ENCODE results near the gene ETF1.

Gene ETF1

DNA sequence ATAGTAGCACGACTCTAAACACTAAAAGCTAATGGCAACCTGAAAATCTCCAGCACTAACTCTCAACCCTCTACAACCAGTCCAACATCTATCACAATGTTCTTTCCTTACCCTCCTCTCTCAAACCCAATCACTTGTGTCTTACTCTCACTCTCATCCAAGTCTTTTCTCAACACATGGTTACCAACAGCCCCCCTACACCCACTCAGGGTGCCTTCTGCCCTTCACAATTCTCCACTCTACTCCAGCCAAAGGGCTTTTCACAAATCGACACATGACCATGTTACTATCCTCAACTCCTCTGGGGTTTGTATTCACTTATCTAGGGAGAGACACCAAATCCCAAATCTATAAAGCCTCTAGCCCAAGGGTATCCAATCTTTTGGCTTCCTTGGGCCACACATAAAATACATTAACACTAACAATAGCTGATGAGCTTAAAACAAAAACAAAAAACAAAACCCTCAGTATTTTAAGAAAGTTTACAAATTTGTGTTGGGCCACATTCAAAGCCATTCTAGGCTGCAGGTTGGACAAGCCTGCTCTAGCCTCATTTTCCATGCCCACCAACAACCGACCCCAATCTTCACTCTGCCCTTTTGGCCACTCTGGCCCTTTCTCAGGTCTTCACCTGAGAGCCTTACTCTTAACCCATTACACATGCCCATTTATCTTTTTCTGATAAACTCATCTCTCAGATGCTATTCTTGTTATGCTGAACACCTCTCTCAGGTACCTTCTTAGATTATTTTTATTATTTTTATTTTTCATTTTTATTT, 20.5 kb upstream of the ETF1 start:
- DNase-seq (ENCODE audit: low read depth), result no peak

DNA sequence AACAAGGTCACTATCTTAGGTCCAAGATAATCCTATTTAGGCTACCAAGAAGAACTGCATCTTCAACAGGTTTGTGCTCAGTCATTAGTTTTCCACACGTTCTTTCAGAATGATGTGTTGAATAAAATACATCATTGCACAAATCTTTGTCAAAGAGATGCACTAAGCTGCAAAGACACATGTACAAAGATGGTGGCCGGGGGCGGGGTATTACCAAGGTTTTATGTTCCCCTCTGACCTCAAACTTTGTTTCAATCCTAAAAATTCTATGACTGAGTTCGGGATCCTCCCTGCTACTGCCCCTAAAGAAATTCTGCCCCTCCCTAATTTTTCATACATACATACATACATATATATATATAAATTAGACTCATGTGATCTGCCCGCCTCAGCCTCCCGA, 17.9 kb upstream of the ETF1 start:
- no peak for DNase-seq (ENCODE audit: low read depth)

DNA sequence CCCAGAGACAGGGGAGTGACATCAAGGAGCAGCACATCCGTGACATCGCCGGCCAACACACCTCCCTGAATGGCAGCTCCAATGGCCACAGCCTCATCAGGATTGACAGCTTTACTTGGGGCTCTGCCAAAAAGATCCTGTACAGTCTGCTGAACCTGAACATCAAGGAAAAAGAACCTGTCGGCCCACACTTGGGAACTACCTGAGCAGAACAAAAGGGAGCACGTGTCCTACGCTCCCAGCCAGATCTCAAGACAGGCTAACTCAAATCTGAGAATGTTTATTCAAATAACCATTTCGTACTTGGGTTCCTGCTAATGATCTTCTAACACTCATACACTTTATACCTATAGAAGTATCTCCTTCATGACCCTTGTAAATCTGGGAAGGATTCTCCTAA, 16.9 kb upstream of the ETF1 start:
- DNase-seq (ENCODE audit: low read depth), result no peak

DNA sequence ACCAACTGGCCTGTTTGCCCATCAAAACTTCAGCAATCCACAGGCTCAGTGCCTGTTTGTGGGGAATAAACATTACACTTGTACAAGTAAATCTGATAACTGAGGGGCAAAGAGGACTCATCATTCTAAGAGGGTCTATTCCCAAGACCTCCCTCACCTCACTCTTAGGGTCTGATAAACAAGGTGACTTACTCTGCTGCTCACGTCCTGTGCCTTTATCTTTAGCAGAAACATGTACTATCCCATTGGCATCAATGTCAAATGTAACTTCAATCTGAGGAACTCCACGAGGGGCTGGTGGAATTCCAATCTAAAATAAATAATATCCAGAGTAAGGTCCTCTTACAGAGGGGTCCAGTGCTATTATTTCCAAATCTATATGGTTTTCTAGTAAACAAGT, 14.6 kb upstream of the ETF1 start:
- no peak for DNase-seq (ENCODE audit: low read depth)

DNA sequence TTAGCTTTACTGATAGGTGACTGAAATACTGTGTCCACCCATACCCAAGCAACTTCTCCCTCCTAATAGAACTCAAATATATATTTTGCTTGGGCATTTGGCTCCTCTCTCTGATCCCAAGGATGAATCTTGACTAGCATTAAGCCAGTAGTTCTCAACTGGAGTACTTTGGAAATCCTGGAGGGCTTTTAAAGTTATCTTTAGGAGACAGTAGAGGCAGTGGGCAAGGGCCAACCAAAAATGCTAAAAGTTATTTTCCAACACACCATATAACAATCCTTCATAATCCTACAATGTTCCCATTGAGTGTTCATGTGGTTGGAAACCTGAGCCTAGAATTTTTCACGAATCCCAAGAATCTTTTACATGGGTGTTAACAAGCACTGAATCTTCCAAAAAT, 11.1 kb upstream of the ETF1 start:
- no peak for DNase-seq (ENCODE audit: low read depth)

DNA sequence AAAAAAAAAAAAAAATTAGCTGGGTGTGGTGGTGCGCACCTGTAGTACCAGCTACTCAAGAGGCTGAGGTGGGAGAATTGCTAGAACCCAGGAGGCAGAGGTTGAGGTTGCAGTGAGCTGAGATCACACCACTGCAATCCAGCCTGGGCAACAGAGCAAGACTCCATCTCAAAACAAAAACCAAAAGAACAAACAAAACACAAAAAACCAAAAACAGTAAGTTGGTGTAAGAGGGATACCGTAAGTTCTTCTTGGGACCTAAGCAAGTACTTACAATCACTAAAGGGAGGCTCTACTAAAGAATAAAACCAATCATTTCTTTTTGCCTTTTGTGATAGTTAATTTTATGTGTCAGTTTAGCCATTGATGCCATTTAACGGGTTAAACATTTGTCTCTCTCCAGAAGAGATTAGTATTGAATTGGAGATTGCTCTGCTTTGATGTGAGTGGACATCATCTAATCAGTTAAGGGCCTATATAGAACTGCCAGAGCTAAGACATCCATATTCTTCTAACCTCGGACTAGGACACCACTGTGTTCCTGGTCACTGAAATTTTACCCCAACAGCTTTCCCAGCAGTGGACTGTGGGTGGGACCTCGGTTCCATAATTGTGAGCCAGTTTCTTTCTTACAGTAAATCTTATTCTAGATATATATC, 10.5 kb upstream of the ETF1 start:
- no peak for DNase-seq (ENCODE audit: low read depth)

DNA sequence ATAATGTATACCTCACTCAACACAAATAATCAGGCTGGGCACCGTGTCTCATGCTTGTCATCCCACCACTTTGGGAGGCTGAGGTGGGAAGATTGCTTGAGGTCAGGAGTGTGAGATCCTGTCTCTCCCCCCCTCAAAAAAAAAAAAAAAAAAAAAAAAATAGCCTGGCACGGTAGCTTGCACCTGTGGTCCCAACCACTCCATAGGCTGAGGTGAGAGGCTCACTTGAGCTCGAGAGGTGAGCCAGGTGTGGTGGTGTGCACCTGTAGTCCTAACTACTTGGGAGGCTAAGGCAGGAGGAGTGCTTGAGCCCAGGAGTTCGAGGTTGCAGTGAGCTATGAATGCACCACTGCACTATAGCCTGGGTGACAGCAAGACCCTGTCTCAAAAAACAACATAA, 9.6 kb upstream of the ETF1 start:
- no peak for DNase-seq (ENCODE audit: low read depth)

DNA sequence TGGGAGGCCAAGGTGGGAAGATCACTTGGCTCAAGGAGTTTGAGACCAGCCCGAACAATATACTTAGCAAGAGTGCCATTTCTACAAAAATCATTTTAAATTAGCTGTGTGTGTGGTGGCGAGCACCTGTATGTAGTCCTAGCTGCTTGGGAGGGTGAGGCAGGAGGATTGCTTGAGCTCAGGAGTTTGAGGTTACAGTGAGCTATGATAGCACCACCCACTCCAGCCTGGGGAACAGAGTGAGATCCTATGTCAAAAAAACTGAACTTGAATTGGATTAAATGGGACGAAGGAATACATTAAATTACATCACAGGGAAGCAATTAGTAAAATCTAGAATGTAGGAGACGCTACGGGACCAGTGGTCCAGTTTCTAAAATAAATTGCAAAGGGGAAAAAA, 6.4 kb upstream of the ETF1 start:
- no peak for DNase-seq (ENCODE audit: low read depth)

DNA sequence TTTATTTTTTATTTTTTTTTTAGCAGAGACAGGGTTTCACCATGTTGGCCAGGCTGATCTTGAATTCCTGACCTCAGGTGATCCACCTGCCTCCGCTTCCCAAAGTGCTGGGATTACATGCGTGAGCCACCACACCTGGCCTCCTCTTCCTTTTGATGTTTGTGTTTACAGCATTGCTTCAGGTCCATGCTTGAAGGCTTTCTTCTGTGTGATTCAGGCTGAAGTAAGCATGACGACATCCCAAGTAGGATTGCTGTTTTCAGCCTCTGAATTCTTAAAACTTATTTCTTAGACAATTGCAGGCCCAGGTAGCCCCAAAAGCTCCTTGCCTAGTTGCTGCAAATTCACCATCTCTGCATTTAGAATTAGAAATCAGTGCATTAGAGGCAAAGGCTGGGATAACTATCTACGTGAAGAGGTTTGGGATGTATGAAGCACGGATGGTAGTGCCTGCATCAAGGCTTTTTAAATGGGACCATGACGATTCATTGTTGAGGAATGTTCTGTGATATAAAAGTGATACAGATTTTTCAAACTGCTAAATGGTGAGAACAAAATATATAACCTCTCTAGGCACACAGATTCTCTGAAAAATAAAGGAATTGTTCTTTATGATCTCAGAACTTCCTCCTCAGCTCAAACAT, 3.0 kb upstream of the ETF1 start:
- no peak for DNase-seq (ENCODE audit: low read depth)

DNA sequence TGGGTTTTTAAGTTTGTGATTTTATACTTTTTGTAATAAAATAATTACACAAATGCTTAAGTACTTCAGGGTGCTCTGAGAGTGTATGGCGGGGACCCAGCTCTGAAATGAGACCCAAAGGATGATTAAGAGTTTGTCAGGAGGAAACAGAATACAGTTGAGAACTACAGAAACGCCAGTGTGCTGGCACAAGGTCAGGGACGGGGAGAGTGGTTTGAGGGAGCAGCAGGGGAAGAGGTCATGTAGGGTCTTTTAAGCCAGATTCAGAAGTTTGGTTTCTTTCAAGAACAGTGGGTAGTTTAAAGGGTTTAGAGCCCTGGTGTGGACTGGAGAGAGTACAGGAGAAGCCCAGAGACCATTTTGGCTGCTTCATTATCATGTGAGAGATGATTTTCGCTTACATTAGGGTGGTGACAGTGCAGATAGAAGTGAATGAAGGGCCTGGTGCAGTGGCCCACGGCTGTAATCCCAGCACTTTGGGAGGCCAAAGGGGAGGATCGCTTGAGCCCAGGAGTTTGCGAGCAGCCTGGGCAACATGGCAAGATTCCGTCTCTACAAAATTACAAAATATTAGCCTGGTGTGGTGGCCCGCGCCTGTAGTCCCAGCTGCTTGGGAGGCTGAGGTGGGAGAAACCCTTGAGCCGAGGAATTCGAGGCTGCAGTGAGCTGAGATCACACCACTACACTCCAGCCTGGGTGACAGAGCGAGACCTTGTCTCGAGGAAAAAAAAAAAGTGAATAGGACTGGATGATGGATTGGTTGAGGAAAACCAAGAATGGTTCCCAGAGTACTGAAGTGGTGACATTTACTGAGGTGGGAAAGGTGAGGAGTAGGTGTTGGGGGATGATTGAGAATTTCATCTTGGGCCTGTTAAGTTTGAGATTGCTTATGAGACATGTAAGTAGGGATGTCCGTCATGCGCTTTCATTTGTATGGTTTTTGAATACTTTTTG, 1.4 kb upstream of the ETF1 start:
- no peak for DNase-seq (ENCODE audit: low read depth)

DNA sequence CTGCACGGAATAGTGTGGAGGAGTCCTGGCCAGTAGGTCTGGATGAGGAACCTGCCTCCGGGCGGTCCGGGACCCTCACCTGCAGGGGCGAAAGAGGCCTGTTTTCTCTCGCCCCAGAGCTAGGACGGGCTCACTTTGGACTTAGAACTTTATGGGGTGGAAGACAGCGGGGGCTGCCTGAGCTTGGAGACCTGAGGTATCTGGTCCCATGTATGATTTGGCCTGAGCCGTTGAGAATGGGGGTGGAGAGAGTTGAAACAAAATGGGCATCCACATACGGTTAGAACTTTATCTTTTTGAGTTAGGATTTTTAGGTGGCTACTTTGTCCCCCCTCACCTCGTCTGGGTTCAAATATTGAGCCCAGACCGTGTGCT, 681 bp upstream of the ETF1 start:
- no peak for DNase-seq (ENCODE audit: low read depth)

DNA sequence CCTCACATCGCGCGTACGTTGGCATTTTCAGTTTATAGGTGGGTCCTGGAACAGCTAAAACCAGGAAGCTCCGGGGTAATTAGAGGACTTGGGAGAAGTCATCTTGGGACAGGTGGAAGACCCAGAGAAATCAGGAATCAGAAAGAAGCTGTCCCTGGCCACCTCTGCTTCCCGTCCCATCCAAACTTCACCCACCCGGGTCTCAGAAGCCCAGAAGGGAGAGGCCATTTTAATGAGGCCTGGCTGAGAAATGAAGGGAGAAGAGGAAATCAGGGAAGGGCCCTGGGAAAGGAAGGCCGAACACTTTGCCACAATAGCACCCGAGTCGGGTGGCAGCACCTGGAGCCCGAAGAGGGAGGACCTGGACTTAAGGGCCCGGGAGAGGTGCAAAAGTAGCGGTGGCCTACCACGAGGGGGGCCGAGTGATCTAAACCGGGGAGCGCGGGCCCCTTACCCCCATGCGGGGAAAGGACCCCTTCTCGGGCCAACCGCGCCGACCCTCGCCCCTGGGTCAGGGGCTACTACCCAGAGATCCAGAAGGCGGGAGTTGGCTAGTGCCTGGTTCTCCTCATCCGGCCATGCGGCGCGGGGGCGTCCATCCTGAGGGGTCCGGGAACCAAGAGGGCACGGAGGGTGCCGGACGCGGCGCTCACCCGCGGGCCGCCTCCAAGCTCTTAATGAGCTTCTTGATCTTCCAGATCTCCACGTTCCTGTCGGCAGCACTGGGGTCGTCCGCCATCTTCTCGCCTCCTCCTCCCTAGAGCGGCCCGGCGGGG, 668 bp downstream of the ETF1 start:
- no peak for DNase-seq (ENCODE audit: low read depth)

DNA sequence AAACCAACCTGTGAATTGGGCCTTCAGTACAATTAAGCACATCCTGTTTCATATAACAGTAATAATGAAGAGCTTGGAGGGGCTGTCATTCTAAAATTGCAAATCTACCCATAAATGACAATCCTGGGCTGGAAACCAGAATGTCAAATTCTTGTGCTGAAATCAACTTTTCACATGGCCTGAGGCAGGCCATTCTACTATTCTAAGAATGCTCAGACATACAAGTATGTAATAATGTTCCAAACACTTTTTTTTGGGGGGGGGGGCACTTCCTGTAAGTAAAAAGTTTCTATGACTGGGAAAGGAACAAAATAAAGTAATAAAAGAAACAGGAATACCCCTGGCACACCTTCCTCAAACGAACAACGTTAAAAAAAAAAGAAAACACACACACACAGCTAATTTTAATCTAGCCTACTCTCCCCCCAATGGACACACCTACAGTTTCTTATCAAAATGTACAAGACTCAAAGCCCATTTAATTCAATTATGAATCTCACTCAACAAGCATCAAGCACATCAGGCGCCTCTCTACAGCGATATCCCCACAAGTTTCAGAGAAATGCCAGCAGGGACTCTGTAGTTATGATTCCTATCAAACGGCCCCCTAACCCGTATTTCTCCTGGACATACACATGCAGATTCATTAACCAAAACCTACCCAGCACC, 1.4 kb downstream of the ETF1 start:
- DNase-seq (ENCODE audit: low read depth), result no peak

DNA sequence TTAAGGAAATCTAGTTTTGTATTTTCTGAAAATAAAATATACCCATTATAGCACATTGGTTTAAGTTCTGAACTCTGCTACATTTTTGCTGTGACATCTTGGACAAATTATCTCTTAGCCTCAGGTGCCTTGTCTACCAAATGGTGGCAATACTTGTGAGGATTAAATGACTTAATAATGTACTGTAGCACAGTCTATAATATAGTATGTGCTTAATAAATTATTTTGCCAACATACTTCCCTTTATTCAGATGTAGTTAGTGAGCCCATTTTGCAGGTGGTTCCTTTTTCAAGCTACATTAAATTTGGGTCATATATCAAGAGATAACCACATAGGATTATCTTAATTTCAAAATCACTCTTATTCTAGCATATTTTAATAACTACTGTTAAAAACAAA, 3.2 kb downstream of the ETF1 start:
- no peak for DNase-seq (ENCODE audit: low read depth)

DNA sequence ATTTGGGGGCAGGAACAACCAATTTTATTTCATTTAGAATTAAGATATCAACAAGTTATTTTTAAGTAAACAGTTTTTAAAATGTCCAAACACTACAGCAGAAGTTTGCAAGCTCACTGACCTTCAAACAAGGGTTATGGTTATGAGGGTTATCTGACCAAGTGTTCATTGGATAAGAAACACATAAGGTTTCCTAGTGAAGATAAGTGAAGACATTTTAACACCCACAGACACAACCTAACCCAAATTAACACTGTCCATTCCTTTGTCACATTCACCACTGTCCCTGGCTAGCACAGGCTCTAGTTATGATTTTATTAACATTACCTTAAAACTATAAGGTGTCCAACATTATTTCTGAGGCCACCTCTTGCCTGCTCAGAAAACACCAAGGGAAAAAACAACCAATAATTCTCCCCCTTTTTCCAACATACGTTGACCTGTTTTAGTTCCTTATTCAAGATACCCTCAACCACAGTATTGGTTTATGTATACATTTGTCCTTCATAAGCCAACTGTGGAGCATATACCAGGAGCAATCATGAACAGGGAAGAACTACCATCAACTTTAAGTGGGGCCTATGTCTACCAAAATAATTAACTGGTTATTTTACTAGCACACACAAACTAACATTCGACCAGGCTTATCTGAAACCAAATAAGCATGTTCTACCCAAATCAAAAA, 4.0 kb downstream of the ETF1 start:
- DNase-seq (ENCODE audit: low read depth), result no peak

DNA sequence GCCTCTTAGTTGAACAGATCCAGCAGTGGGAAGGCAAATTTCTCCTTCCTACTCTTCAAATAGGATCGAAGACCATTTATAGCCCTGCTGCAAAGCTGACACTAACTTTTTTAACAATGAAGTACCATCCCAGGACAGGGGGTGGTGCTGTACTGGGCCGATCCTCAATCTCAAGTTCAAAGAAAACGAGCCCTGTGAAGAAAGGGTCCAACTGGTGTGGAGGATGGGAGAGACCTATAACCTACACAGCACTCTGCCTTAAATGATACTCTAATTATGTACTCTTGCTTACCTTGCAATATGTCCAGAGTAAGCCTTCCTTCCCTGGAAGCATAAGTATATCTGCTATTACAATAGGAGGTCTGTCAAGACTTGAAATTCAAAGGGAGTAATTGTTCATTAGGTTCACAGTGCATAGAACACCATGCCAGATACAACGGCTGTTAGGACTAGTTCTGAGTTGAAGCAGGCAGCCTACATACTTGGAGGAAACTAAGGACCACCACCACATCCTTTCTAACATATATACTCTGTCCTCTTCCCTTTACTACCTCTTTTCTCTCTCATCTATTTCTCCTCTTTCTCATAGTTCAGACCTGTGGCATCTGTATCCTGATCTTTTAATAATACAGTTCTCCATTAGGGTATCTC, 6.2 kb downstream of the ETF1 start:
- DNase-seq (ENCODE audit: low read depth), result no peak

DNA sequence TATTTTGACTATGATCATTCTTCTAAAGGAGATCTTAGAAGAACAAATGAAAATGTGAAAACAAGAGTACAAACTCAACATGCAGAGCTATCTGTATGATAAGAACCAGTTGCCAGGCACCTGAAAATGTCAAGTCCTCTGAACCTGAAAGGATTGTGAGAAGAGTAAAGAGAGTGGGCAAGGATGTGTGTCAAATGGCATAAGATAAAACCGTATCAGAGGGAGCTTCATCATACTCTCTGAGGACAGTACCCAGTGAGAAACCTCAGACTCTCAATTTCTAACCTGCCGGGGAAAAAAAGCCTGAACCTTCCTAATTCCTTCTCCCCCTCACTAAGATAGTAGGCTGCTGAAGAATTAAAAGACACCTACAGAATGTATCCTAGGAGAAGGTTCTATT, 6.8 kb downstream of the ETF1 start:
- no peak for DNase-seq (ENCODE audit: low read depth)

DNA sequence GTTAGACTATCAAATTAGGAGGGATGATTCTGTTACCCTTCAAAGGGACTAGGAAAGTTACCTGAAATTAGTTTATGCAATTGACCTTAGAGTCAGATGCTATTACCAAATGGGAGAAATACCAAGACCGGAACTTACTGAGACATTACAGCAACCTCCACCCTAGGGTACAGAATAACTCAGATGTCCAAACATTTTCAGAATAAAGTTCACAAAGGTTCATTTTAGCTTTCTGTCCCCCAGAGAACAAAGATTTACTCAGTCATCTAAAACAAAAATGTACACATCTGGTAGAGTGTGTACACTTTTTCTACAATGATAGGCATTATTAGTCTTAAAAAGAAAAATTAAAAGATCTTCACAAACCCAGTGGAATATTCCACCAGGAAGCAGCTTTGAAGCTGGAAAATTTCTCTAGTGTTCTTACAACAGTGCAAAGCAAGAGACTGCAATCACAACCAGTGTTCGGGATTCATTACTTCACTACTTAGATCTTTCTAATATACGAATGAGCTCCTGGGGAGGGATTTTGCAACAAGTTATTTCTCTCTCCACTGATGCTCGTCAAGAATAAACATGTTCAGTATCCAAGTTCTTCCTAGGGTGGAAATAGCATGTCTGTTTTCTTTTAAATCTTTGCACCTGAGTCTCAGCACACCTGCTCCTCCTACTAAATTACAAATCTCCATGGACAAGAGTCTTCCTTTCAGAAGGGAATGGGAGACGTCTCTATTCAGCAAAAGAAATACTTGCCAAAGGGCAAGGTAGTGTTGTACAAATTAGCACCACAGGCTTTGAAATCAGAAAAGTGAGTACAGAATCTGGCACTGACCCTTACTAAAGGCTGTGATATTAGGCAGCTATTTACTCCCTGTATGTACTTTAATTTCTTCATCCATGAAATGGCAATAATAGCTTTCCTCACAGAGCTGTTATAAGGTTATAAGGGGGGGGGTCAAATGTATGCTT, 8.8 kb downstream of the ETF1 start:
- no peak for DNase-seq (ENCODE audit: low read depth)

DNA sequence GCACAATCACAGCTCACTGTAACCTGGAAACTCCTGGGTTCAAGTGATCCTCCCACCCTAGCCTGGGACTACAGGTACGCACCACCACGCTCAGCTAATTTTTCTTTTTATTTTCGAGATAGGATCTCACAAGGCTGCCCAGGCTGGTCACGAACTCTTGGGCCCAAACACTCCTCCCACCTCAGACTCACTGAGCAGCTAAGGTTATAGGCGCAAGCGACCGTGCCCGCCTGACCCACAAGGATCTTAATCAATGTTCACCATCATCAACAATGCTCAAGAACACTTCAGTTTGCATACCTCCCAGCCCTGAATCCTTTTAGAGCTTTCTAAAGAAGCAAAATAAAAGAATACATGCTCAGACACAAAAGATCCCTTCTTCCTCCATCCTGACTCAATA, 13.2 kb downstream of the ETF1 start:
- DNase-seq (ENCODE audit: low read depth), result no peak
